ENCODE data around the gene PNP.

The PNP gene

GRCh38 chr14:20490563-20490962 lies 21.4 kb downstream of the PNP start:
- DNase-seq (ENCODE audit: low read depth) = no peak
- TF ChIP-seq CTCF (conservative IDR thresholded peaks at IDR 0.05; ENCODE audit: low read depth, low read length) = no peak
- no peak overlapping the region for H3K4me3 ChIP-seq (ENCODE audit: low read depth, low read length)

GRCh38 chr14:20492486-20492885 lies 23.3 kb downstream of the PNP start:
- peak; percentile 31 for DNase-seq (ENCODE audit: low read depth)
- no peak for TF ChIP-seq CTCF (conservative IDR thresholded peaks at IDR 0.05; ENCODE audit: low read depth, low read length)
- no peak overlapping the region for H3K4me3 ChIP-seq (ENCODE audit: low read depth, low read length)

GRCh38 chr14:20493634-20494033 lies 24.4 kb downstream of the PNP start:
- TF ChIP-seq CTCF (conservative IDR thresholded peaks at IDR 0.05; ENCODE audit: low read depth, low read length) = no peak
- DNase-seq (ENCODE audit: low read depth) = no peak

GRCh38 chr14:20494935-20495766 lies 25.9 kb downstream of the PNP start:
- TF ChIP-seq CTCF (conservative IDR thresholded peaks at IDR 0.05; ENCODE audit: low read depth, low read length) = no peak
- no peak overlapping the region for H3K4me3 ChIP-seq (ENCODE audit: low read depth, low read length)
- DNase-seq (ENCODE audit: low read depth) = peak; percentile 30

More at GRCh38 chr14:20493634-20494033, 24.4 kb downstream of the PNP start:
- H3K4me3 ChIP-seq (ENCODE audit: low read depth, low read length) = no peak overlapping the region

GRCh38 chr14:20498622-20499021 lies 29.4 kb downstream of the PNP start:
- no peak for TF ChIP-seq CTCF (conservative IDR thresholded peaks at IDR 0.05; ENCODE audit: low read depth, low read length)
- no peak for DNase-seq (ENCODE audit: low read depth)
- no peak overlapping the region for H3K4me3 ChIP-seq (ENCODE audit: low read depth, low read length)

- TF ChIP-seq CTCF (conservative IDR thresholded peaks at IDR 0.05; ENCODE audit: low read depth, low read length) = no peak
- no peak overlapping the region for H3K4me3 ChIP-seq (ENCODE audit: low read depth, low read length)
- DNase-seq (ENCODE audit: low read depth) = peak; percentile 40
Measured at GRCh38 chr14:20499108-20499507, 29.9 kb downstream of the PNP start.

- H3K4me3 ChIP-seq (ENCODE audit: low read depth, low read length) = no peak overlapping the region
- DNase-seq (ENCODE audit: low read depth) = no peak
- no peak for TF ChIP-seq CTCF (conservative IDR thresholded peaks at IDR 0.05; ENCODE audit: low read depth, low read length)
Measured at GRCh38 chr14:20499881-20500280, 30.7 kb downstream of the PNP start.
